GM13976 (cell line): ENCODE measurements around the gene GABARAPL1.

Experiments used
- DNase-seq: peaks from one replicate; pipeline ENCODE4 v3.0.0; 2012; ENCODE audit warnings: low spot score
- in situ Hi-C: fragments of 300-500 bp; cut with MboI; formaldehyde crosslinking; loops from one replicate; pipeline ENCODE4 v1.12.0; 2022; ENCODE audit warnings: low sequenced_read_pairs, mixed read lengths, inconsistent platforms; ENCODE audit not compliant: unreplicated experiment
- TF ChIP-seq, protein P1 (sequence below): IDR thresholded peaks from 2 replicates; pipeline ENCODE4 v1.5.1; 2012; ENCODE audit warnings: borderline replicate concordance, mild to moderate bottlenecking; ENCODE audit not compliant: insufficient read depth; ENCODE audit errors: extremely low read depth, missing control alignments, control extremely low read depth

The GABARAPL1 gene

GRCh38 chr12:10212739-10213131 is at the start of gene GABARAPL1:
TSS of gene GABARAPL1 (plus strand) at chr12:10212877. CDS start at chr12:10213130, 253 bp downstream.
- DNase-seq, result peak; percentile 88
- in situ Hi-C loops, result no loop called here
- TF ChIP-seq, protein P1, sequence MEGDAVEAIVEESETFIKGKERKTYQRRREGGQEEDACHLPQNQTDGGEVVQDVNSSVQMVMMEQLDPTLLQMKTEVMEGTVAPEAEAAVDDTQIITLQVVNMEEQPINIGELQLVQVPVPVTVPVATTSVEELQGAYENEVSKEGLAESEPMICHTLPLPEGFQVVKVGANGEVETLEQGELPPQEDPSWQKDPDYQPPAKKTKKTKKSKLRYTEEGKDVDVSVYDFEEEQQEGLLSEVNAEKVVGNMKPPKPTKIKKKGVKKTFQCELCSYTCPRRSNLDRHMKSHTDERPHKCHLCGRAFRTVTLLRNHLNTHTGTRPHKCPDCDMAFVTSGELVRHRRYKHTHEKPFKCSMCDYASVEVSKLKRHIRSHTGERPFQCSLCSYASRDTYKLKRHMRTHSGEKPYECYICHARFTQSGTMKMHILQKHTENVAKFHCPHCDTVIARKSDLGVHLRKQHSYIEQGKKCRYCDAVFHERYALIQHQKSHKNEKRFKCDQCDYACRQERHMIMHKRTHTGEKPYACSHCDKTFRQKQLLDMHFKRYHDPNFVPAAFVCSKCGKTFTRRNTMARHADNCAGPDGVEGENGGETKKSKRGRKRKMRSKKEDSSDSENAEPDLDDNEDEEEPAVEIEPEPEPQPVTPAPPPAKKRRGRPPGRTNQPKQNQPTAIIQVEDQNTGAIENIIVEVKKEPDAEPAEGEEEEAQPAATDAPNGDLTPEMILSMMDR, result no peak

- in situ Hi-C loops, result no loop called here
- TF ChIP-seq, protein P1, result no peak
- no peak for DNase-seq
Observed at GRCh38 chr12:10163084-10163483, 49.6 kb upstream of the GABARAPL1 start.

DNA sequence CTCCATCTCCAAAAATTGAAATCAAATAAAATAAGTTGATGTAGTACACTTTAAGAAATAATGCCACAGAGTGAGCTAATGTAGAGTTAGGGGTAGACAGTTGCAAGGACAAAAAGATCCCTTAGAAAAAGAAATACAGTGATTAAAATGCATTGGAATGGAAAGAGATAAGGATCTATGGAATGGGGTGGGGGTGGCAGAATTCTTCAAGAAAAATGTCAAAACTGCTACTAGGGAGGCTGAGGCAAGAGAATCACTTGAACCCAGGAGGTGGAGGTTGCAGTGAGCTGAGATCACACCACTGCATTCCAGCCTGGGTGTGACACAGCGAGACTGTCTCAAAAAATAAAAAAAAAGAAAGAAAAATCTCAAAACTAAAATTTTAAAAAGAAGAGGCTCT is 47.3 kb upstream of the GABARAPL1 start:
- in situ Hi-C loops, result no loop called here
- no peak for DNase-seq
- TF ChIP-seq, protein P1, result no peak

DNA sequence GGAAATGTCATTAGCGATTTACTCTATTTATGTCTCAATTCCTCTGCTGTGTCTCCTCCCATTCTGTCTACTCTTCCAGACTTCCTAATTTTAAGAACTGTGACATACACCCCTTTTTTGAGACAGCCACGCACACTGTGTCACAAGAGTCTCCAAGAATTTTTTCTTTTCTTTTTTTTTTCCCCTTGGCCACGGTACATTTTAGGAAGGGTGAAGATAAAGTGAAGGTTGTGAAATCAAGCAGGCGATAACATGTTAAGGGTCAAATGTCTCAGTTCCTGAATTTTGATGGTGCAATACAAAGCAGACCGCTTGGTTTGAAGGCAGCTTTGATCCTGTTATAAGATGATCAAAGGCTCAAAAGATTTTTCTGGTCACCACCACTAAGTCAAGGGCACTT is 45.1 kb upstream of the GABARAPL1 start:
- TF ChIP-seq, protein P1, result no peak

GRCh38 chr12:10169104-10169503 is 43.6 kb upstream of the GABARAPL1 start:
- in situ Hi-C loops, result no loop called here
- no peak for DNase-seq
- TF ChIP-seq, protein P1, result no peak

More for the DNA sequence above, 45.1 kb upstream of the GABARAPL1 start:
- in situ Hi-C loops, result no loop called here
- DNase-seq, result no peak

- in situ Hi-C loops, result no loop called here
- no peak for DNase-seq
- TF ChIP-seq, protein P1, result no peak
Observed at GRCh38 chr12:10170216-10170615, 42.5 kb upstream of the GABARAPL1 start.
